Erythroblast (primary cell): Measurements from ENCODE around the gene AHRR.
"Not testable (repeated sequence)": the region's sequence is repeated elsewhere in the genome, so short reads cannot be mapped to it uniquely, and the experiment has no call there.

ENCODE experiments used
- DNase-seq, 2 experiments: peaks; one replicate each; lab custom pipeline; 2025; lab: John Stamatoyannopoulos, UW
- GATA1 ChIP-seq: IDR thresholded peaks from 2 replicates; pipeline ENCODE4 v1.6.1; 2011; ENCODE audit warnings: low read depth, mild to moderate bottlenecking, control low read depth, low read length, moderate library complexity
- POLR2A ChIP-seq: IDR thresholded peaks from 2 replicates; pipeline ENCODE4 v1.6.1; 2011; ENCODE audit warnings: mild to moderate bottlenecking, low read length

AHRR gene

DNA sequence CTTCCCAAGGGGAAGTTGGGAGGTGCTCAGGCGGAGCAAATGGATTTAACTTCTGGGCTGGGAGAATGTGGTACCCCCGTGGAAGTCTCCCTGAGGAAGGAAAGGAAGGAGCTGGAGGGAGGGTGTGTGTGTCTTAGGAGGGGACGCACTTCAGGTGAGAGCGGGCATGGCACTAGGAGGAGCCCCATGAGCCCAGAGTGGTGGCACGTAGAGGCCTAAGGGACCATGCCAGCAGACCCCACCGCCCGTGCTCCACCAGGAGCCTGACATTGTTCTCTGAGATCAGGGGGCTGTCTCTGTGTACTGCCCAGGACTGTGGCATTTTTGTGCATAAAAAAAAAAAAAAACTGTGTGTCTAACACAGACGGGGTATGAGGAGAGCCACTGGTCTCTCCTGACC is 18.5 kb upstream of the AHRR start:
- no peak for TF ChIP-seq POLR2A
- no peak for TF ChIP-seq GATA1
- no peak for DNase-seq

- DNase-seq: not testable (repeated sequence)
Observed at GRCh38 chr5:303741-304140, 17.8 kb upstream of the AHRR start.

- DNase-seq: no peak
- no peak for TF ChIP-seq POLR2A
- no peak for TF ChIP-seq GATA1
Observed at GRCh38 chr5:305050-305449, 16.5 kb upstream of the AHRR start.

GRCh38 chr5:305459-305858 is 16.1 kb upstream of the AHRR start:
- TF ChIP-seq POLR2A (no peak), GATA1 (no peak)
- DNase-seq: no peak

- no peak for DNase-seq
Observed at GRCh38 chr5:306011-306805, 15.3 kb upstream of the AHRR start.

GRCh38 chr5:307306-307705 is 14.2 kb upstream of the AHRR start:
- TF ChIP-seq GATA1 (no peak), POLR2A (no peak)
- no peak for DNase-seq

More at GRCh38 chr5:306011-306805, 15.3 kb upstream of the AHRR start:
- no peak for TF ChIP-seq GATA1
- no peak for TF ChIP-seq POLR2A

- no peak for TF ChIP-seq POLR2A
- TF ChIP-seq GATA1: no peak
- no peak for DNase-seq
Observed at GRCh38 chr5:307794-308579, 13.5 kb upstream of the AHRR start.

DNA sequence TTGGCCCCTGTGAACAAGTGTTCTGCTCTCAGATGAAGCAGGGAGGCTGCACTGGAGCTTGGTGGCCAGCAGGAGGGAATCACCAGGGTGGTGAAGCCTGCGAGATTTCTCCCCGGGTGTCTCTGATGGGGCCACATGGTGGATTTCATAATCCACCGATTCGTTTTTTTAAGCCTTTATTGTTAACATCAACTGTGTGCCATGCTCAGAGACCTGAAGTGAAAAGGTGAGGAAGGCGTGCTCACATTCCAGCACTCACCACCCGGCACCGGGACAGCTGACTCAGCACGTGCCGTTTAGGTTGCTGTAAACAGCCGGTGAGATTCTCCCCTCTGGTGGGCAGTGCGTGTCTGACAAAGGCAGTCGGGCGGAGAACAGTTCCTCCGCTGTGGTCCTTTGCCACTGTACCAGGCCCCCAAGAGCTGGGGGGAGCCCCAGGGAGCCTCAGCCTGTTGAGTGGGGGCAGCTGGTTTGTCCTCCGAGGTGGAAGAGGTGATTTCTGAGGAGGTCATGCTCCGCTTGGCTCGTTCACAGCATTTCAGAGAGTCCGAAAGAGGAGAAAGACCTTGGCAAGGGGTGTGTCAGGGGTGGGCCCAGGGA is 12.7 kb upstream of the AHRR start:
- TF ChIP-seq GATA1 (no peak), POLR2A (no peak)
- no peak for DNase-seq

GRCh38 chr5:309831-310230 is 11.7 kb upstream of the AHRR start:
- not testable (repeated sequence) for DNase-seq

GRCh38 chr5:310516-310915 is 11.0 kb upstream of the AHRR start:
- no peak for DNase-seq

GRCh38 chr5:310941-311434 is 10.5 kb upstream of the AHRR start:
- DNase-seq: no peak
- TF ChIP-seq POLR2A (no peak), GATA1 (no peak)

More at GRCh38 chr5:310516-310915, 11.0 kb upstream of the AHRR start:
- TF ChIP-seq POLR2A (no peak), GATA1 (no peak)

GRCh38 chr5:311963-312362 is 9.6 kb upstream of the AHRR start:
- no peak for DNase-seq
- no peak for TF ChIP-seq GATA1
- TF ChIP-seq POLR2A: no peak

DNA sequence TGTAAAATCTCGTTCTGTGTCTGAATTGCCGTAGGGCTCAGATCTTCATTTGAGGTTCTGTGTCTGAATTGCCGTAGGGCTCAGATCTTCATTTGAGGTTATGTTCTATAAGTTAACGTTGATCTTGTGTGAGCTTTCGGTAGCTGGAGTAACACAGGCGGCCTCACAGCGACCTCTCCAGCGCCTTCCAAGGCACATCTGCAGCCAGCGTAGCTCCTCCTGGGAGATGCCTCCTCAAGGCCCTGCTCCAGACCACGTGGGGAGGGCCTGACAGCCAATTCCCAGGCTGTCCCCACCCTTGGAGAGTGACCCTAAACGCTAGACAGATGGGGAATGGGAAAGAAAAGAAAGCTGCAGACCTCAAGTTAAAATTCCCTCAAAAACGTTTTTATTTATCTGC is 8.7 kb upstream of the AHRR start:
- TF ChIP-seq GATA1 (no peak), POLR2A (no peak)
- no peak for DNase-seq

DNA sequence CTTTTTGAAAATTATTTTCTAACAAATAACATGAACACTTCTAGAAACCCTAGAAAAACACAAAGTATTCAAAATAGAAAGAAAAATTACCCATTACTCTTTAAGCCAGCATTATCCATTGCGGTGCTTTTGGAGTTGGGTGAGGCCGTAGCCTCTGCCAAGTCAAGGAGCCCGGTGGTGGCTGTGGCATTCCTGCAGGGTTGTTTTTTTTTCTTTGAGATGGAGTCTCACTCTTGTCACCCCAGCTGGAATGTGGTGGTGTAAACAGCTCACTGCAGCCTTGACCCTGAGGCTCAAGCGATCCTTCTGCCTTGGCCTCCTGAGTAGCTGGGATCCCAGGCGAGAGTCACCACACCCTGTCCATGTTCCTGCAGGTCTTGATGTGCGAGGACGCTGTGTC is 8.2 kb upstream of the AHRR start:
- TF ChIP-seq GATA1 (no peak), POLR2A (no peak)
- no peak for DNase-seq
